ENCODE measurements around the gene ALPL.

DNA sequence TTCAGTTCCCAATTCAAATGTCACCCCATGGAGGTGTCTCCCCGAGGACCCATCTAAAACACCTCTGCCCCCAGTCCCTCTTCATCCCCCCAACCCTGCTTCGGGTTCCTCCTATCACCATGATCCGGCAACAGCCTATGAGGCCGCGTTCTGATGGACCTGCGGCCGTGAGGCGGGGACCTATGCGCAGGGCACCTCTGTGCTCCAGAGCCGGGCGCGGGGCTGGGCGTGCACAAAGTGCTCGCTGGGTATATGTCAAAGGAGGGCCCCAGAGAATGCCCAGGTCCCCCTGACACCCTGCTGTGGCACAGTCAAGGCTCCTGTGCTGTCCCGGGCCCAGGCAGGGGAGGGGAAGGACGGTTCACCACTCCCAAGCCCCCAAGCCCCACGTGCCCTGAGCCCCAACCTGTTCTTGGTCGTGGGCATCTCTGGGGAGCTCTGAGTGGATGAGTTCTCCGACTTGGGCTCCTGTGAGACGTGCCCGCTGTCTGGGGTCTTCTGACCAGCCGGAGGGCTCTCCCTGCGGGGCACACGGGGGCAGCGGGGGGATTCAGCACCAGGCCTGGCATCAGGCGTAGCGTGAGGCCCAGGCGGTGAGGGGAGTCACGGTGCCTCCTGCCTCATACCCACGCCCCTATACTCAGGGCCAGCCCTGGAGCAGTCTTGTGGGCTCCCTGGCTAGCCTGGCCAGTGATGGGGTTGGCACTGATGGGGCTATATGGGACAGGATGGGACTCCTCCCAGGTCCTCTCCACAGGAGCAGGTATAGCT is 92.2 kb downstream of the ALPL start:
- TF ChIP-seq, protein P1, sequence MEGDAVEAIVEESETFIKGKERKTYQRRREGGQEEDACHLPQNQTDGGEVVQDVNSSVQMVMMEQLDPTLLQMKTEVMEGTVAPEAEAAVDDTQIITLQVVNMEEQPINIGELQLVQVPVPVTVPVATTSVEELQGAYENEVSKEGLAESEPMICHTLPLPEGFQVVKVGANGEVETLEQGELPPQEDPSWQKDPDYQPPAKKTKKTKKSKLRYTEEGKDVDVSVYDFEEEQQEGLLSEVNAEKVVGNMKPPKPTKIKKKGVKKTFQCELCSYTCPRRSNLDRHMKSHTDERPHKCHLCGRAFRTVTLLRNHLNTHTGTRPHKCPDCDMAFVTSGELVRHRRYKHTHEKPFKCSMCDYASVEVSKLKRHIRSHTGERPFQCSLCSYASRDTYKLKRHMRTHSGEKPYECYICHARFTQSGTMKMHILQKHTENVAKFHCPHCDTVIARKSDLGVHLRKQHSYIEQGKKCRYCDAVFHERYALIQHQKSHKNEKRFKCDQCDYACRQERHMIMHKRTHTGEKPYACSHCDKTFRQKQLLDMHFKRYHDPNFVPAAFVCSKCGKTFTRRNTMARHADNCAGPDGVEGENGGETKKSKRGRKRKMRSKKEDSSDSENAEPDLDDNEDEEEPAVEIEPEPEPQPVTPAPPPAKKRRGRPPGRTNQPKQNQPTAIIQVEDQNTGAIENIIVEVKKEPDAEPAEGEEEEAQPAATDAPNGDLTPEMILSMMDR (IDR thresholded peaks at IDR 0.05) = no peak
- no peak for TF ChIP-seq POLR2A (IDR thresholded peaks at IDR 0.05)
